ENCODE results near the gene IL25.

IL25 gene

GRCh38 chr14:23377198-23377550, 4.6 kb downstream of the IL25 start:
- Histone ChIP-seq H3K4me3 (ENCODE audit: low read depth, low read length) (no peak overlapping the region), H3K9me3 (no peaks in the 10 kb centered on the region), H3K4me1 (no peaks in the 10 kb centered on the region), H3K27me3 (no peaks in the 10 kb centered on the region; the same call in 1 of the 2 replicates), H3K36me3 (no peaks in the 10 kb centered on the region)
- no peak for DNase-seq
- no peak for TF ChIP-seq CTCF (IDR thresholded peaks at IDR 0.05; ENCODE audit: low read depth, low read length)

- H3K4me1 ChIP-seq, result no peaks in the 10 kb centered on the region
- no peaks in the 10 kb centered on the region for H3K9me3 ChIP-seq
- no peaks in the 10 kb centered on the region for H3K36me3 ChIP-seq
- H3K4me3 ChIP-seq (ENCODE audit: low read depth, low read length), result no peak overlapping the region
- no peak for DNase-seq
- no peaks in the 10 kb centered on the region; the same call in 1 of the 2 replicates for H3K27me3 ChIP-seq
- no peak for TF ChIP-seq CTCF (IDR thresholded peaks at IDR 0.05; ENCODE audit: low read depth, low read length)
These were observed 5.3 kb downstream of the IL25 start for GRCh38 chr14:23377573-23378563.

GRCh38 chr14:23378612-23379220, 6.1 kb downstream of the IL25 start:
- Histone ChIP-seq H3K27me3 (no peaks in the 10 kb centered on the region; the same call in 1 of the 2 replicates), H3K36me3 (no peaks in the 10 kb centered on the region), H3K9me3 (no peaks in the 10 kb centered on the region), H3K4me1 (no peaks in the 10 kb centered on the region), H3K4me3 (ENCODE audit: low read depth, low read length) (no peak overlapping the region)
- no peak for TF ChIP-seq CTCF (IDR thresholded peaks at IDR 0.05; ENCODE audit: low read depth, low read length)
- no peak for DNase-seq

- H3K4me3 ChIP-seq (ENCODE audit: low read depth, low read length), result no peak overlapping the region
- no peaks in the 10 kb centered on the region; the same call in 1 of the 2 replicates for H3K27me3 ChIP-seq
- H3K36me3 ChIP-seq, result no peaks in the 10 kb centered on the region
- no peaks in the 10 kb centered on the region for H3K9me3 ChIP-seq
- TF ChIP-seq CTCF (IDR thresholded peaks at IDR 0.05; ENCODE audit: low read depth, low read length), result peak; percentile 94
- peak; percentile 70 for DNase-seq
- no peaks in the 10 kb centered on the region for H3K4me1 ChIP-seq
These were observed 7.0 kb downstream of the IL25 start for GRCh38 chr14:23379366-23380196.

- H3K9me3 ChIP-seq, result no peaks in the 10 kb centered on the region
- peaks cover 1% of the 10 kb centered on the region; the same call in 1 of the 2 replicates for H3K27me3 ChIP-seq
- no peak for TF ChIP-seq CTCF (IDR thresholded peaks at IDR 0.05; ENCODE audit: low read depth, low read length)
- no peaks in the 10 kb centered on the region for H3K4me1 ChIP-seq
- DNase-seq, result no peak
- no peaks in the 10 kb centered on the region for H3K36me3 ChIP-seq
- H3K4me3 ChIP-seq (ENCODE audit: low read depth, low read length), result no peak overlapping the region
These were observed 7.7 kb downstream of the IL25 start for GRCh38 chr14:23380197-23380914.

Data from BE2C (cell line).